Endothelial cell of umbilical vein (primary cell): ENCODE data around the gene CCDC92B.

Experiments
- CTCF ChIP-seq, 2 donors: IDR thresholded peaks; 1 replicate in 1 of 2; 2 replicates in 1 of 2; pipeline ENCODE4 v1.5.1; 2011; ENCODE audit warnings: low read length in 2 of 2, mild to moderate bottlenecking in 2 of 2, moderate library complexity in 2 of 2, control low read depth in 1 of 2, inconsistent platforms in 1 of 2, low read depth in 1 of 2; ENCODE audit not compliant: insufficient read depth in 1 of 2; ENCODE audit errors: extremely low read depth in 1 of 2
- JUN ChIP-seq: IDR thresholded peaks from 2 replicates; pipeline ENCODE4 v1.6.1; 2011; ENCODE audit warnings: borderline replicate concordance, low read depth; ENCODE audit not compliant: insufficient read length, insufficient read depth
- MYC ChIP-seq: IDR thresholded peaks from one replicate; pipeline ENCODE4 v1.6.1; 2011; ENCODE audit warnings: mild to moderate bottlenecking, low read depth, low read length
- POLR2A ChIP-seq: IDR thresholded peaks from 2 replicates; pipeline ENCODE4 v1.6.1; 2012; ENCODE audit warnings: low read depth, mild to moderate bottlenecking, control low read depth, low read length
- POLR2AphosphoS5 ChIP-seq: IDR thresholded peaks from 2 replicates; pipeline ENCODE4 v1.6.1; 2012; ENCODE audit warnings: low read depth, mild to moderate bottlenecking, control low read depth, low read length, moderate library complexity; ENCODE audit not compliant: insufficient read depth

- TF ChIP-seq CTCF (IDR thresholded peaks at IDR 0.05; ENCODE audit: extremely low read depth in 1 of 2, insufficient read depth in 1 of 2, low read depth in 1 of 2, low read length in 2 of 2): no peak
- TF ChIP-seq JUN: no peak
- no peak for TF ChIP-seq POLR2A
- no peak for TF ChIP-seq POLR2AphosphoS5
- TF ChIP-seq MYC: no peak
These were observed 13.6 kb downstream of the CCDC92B start for GRCh38 chr17:2735896-2736295.
